HepG2 (cell line): ENCODE results near the gene SETD1A. TPM values are rescaled to one million over a fixed set of nuclear protein-coding genes. Genes with fewer than 3 reads are reported as not detected.

ENCODE experiments used
- GZF1 ChIP-seq: sonication (generic); formaldehyde crosslinking; IDR thresholded peaks from 2 replicates; pipeline ENCODE4 v1.5.1; 2020; ENCODE audit warnings: mild to moderate bottlenecking, missing genetic modification reagents
- ISL2 ChIP-seq: sonication (generic); formaldehyde crosslinking; IDR thresholded peaks from 2 replicates; pipeline ENCODE4 v1.5.0; 2020; ENCODE audit warnings: missing genetic modification reagents
- KDM4B ChIP-seq: sonication (generic); formaldehyde crosslinking; IDR thresholded peaks from 2 replicates; pipeline ENCODE4 v1.4.0; 2020; ENCODE audit warnings: missing genetic modification reagents
- KLF13 ChIP-seq: sonication (generic); formaldehyde crosslinking; IDR thresholded peaks from 2 replicates; pipeline ENCODE4 v1.4.0; 2020; ENCODE audit warnings: mild to moderate bottlenecking, missing genetic modification reagents
- NCOA1 ChIP-seq: sonication (generic); formaldehyde crosslinking; IDR thresholded peaks from 2 replicates; pipeline ENCODE4 v1.9.0; 2021; ENCODE audit warnings: missing genetic modification reagents
- NFE2 ChIP-seq: sonication (generic); formaldehyde crosslinking; IDR thresholded peaks from 2 replicates; pipeline ENCODE4 v1.4.0; 2020; ENCODE audit warnings: missing genetic modification reagents
- PHF21A ChIP-seq: sonication (generic); formaldehyde crosslinking; IDR thresholded peaks from 2 replicates; pipeline ENCODE4 v1.5.0; 2020; ENCODE audit warnings: mild to moderate bottlenecking, missing genetic modification reagents
- SIN3B ChIP-seq: fragments of 150-350 bp; IDR thresholded peaks from 2 replicates; pipeline ENCODE4 v1.6.1; 2014; ENCODE audit warnings: low read length
- SP2 ChIP-seq: sonication (generic); formaldehyde crosslinking; IDR thresholded peaks from 2 replicates; pipeline ENCODE4 v1.5.1; 2020; ENCODE audit warnings: mild to moderate bottlenecking, missing genetic modification reagents
- TBX2 ChIP-seq: sonication (generic); formaldehyde crosslinking; IDR thresholded peaks from 2 replicates; pipeline ENCODE4 v1.5.0; 2020; ENCODE audit warnings: missing genetic modification reagents, mild to moderate bottlenecking, borderline replicate concordance
- ZFP37 ChIP-seq: sonication (generic); formaldehyde crosslinking; IDR thresholded peaks from 2 replicates; pipeline ENCODE4 v1.4.0; 2020; ENCODE audit warnings: missing genetic modification reagents, borderline replicate concordance
- ZNF460 ChIP-seq: sonication (generic); formaldehyde crosslinking; IDR thresholded peaks from 2 replicates; pipeline ENCODE4 v1.5.1; 2020; ENCODE audit warnings: missing genetic modification reagents, mild to moderate bottlenecking, borderline replicate concordance
- ZNF616 ChIP-seq: sonication (generic); formaldehyde crosslinking; IDR thresholded peaks from 2 replicates; pipeline ENCODE4 v1.5.0; 2020; ENCODE audit warnings: low read depth, mild to moderate bottlenecking, missing genetic modification reagents
- ZNF788 ChIP-seq: sonication (generic); formaldehyde crosslinking; IDR thresholded peaks from 2 replicates; pipeline ENCODE4 v1.5.0; 2020; ENCODE audit warnings: mild to moderate bottlenecking, missing genetic modification reagents, borderline replicate concordance
- ZSCAN21 ChIP-seq: sonication (generic); formaldehyde crosslinking; IDR thresholded peaks from 2 replicates; pipeline ENCODE4 v1.8.0; 2022; ENCODE audit warnings: mild to moderate bottlenecking, missing genetic modification reagents, moderate library complexity, borderline replicate concordance
- polyA plus RNA-seq, 8 experiments: library from polyadenylated mRNA; depleted of rRNA in 3 of 8; stranded (reverse) in 7 of 8; unstranded in 1 of 8; fragments of >200 nt; fragmentation: Illumina TruSeq in 4 of 8; extraction: Trizol in 4 of 8; gene quantifications; 2 replicates each; pipeline versions ENCODE4 v1.2.1 to v1.2.3, GENCODE V29; 2011 to 2016; ENCODE audit warnings: low read depth in 4 of 8, missing spikeins in 1 of 8, mixed read lengths in 1 of 8; ENCODE audit not compliant: insufficient read depth in 1 of 8
- total RNA-seq, 5 experiments: library from RNA; depleted of rRNA; stranded (reverse); fragments of >200 nt; fragmentation: Illumina TruSeq; extraction: Trizol; gene quantifications; 2 replicates each; pipeline ENCODE4 v1.2.3, GENCODE V29; 2016; ENCODE audit warnings: low read depth in 1 of 5
- TF ChIP-seq, protein P1 (sequence below): sonication (generic); formaldehyde crosslinking; IDR thresholded peaks from 2 replicates; pipeline ENCODE4 v1.4.0; 2020; ENCODE audit warnings: missing genetic modification reagents
- TF ChIP-seq, protein P2 (sequence below): sonication (generic); formaldehyde crosslinking; IDR thresholded peaks from 2 replicates; pipeline ENCODE4 v1.8.1; 2023; ENCODE audit warnings: mild to moderate bottlenecking, missing genetic modification reagents, borderline replicate concordance
- TF ChIP-seq, protein P3 (sequence below): sonication (generic); formaldehyde crosslinking; IDR thresholded peaks from 2 replicates; pipeline ENCODE4 v1.4.0; 2020; ENCODE audit warnings: mild to moderate bottlenecking, low read depth, missing genetic modification reagents
- TF ChIP-seq, protein P4 (sequence below): sonication (generic); formaldehyde crosslinking; IDR thresholded peaks from 2 replicates; pipeline ENCODE4 v1.4.0; 2020; ENCODE audit warnings: missing genetic modification reagents
- TF ChIP-seq, protein P5 (sequence below): sonication (generic); formaldehyde crosslinking; IDR thresholded peaks from 2 replicates; pipeline ENCODE4 v1.4.0; 2020; ENCODE audit warnings: missing genetic modification reagents

Gene SETD1A
- total and polyA plus RNA-seq, 2 of the 13 experiments (the other 11 are each of a cell fraction or from before 2014, with no cell fraction given) = 3.8 to 5.6 TPM

DNA sequence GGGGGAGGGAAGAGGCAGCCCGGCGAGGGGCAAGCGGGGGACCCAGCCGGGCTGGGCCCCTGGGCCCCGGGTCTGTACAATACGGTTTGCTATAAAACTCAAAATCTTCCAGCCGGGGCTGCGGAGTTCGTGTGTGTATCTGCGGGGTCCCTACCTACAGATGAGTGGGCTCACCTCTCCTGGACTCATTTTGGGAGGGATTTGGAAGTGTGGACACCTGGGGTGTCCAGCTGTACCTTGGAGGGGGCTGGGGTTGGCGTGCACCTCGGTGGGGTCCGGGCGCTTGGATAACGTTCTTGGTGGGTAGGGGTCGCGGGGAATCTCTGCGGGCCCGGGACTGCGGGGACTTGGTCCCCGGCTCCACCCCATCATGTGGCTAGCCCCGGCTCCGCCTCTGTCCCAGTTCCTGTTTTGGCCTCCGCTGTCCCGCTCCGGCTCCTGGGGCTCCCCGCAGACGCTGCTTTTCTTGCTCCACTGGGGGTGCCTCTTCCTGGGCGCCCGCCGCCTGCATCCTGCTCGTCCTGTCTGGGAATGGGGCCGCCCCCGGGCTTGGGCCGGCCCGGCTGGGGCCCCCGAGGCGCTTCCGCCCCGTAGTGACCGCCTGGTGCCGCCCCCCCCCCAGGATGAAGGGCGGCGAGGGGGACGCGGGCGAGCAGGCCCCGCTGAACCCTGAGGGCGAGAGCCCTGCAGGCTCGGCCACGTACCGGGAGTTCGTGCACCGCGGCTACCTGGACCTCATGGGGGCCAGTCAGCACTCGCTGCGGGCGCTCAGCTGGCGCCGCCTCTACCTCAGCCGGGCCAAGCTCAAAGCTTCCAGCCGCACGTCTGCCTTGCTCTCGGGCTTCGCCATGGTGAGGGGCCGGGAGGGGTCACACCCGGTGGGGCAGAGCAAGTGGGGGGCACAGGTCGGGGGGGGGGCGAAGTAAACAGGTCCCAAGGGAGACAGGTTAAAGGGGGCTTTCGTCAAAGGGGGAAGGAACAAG is 8.6 kb upstream of the SETD1A start, which contains the start of gene ORAI3 (continued):
- TF ChIP-seq, protein P1, sequence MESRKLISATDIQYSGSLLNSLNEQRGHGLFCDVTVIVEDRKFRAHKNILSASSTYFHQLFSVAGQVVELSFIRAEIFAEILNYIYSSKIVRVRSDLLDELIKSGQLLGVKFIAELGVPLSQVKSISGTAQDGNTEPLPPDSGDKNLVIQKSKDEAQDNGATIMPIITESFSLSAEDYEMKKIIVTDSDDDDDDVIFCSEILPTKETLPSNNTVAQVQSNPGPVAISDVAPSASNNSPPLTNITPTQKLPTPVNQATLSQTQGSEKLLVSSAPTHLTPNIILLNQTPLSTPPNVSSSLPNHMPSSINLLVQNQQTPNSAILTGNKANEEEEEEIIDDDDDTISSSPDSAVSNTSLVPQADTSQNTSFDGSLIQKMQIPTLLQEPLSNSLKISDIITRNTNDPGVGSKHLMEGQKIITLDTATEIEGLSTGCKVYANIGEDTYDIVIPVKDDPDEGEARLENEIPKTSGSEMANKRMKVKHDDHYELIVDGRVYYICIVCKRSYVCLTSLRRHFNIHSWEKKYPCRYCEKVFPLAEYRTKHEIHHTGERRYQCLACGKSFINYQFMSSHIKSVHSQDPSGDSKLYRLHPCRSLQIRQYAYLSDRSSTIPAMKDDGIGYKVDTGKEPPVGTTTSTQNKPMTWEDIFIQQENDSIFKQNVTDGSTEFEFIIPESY (CRISPR knock-in tag) = no peak; the same call in 1 of the 2 replicates
- TF ChIP-seq SIN3B (no peak), TBX2 (CRISPR knock-in tag) (peak; percentile 58; the same call in 1 of the 2 replicates), ZNF460 (CRISPR knock-in tag) (no peak), ZSCAN21 (CRISPR knock-in tag) (peak; percentile 74), ZNF788 (CRISPR knock-in tag) (peak; percentile 54), NCOA1 (CRISPR knock-in tag) (peak; percentile 23; the same call in 1 of the 2 replicates), ZNF616 (CRISPR knock-in tag) (no peak), KLF13 (CRISPR knock-in tag) (no peak), NFE2 (CRISPR knock-in tag) (no peak), SP2 (no peak), ZFP37 (no peak), ISL2 (CRISPR knock-in tag) (0 out of 2 replicates have a peak, but pooled peaks have one; percentile 39), GZF1 (no peak), KDM4B (CRISPR knock-in tag) (no peak), PHF21A (peak; percentile 78)
- TF ChIP-seq, protein P2, sequence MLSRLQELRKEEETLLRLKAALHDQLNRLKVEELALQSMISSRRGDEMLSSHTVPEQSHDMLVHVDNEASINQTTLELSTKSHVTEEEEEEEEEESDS (CRISPR knock-in tag) = no peak
- TF ChIP-seq, protein P3, sequence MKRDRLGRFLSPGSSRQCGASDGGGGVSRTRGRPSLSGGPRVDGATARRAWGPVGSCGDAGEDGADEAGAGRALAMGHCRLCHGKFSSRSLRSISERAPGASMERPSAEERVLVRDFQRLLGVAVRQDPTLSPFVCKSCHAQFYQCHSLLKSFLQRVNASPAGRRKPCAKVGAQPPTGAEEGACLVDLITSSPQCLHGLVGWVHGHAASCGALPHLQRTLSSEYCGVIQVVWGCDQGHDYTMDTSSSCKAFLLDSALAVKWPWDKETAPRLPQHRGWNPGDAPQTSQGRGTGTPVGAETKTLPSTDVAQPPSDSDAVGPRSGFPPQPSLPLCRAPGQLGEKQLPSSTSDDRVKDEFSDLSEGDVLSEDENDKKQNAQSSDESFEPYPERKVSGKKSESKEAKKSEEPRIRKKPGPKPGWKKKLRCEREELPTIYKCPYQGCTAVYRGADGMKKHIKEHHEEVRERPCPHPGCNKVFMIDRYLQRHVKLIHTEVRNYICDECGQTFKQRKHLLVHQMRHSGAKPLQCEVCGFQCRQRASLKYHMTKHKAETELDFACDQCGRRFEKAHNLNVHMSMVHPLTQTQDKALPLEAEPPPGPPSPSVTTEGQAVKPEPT (CRISPR knock-in tag) = no peak; the same call in 1 of the 2 replicates
- TF ChIP-seq, protein P4, sequence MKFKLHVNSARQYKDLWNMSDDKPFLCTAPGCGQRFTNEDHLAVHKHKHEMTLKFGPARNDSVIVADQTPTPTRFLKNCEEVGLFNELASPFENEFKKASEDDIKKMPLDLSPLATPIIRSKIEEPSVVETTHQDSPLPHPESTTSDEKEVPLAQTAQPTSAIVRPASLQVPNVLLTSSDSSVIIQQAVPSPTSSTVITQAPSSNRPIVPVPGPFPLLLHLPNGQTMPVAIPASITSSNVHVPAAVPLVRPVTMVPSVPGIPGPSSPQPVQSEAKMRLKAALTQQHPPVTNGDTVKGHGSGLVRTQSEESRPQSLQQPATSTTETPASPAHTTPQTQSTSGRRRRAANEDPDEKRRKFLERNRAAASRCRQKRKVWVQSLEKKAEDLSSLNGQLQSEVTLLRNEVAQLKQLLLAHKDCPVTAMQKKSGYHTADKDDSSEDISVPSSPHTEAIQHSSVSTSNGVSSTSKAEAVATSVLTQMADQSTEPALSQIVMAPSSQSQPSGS (CRISPR knock-in tag) = no peak
- TF ChIP-seq, protein P5, sequence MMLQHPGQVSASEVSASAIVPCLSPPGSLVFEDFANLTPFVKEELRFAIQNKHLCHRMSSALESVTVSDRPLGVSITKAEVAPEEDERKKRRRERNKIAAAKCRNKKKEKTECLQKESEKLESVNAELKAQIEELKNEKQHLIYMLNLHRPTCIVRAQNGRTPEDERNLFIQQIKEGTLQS (CRISPR knock-in tag) = no peak
